Measurements from ENCODE around the gene APLN. TPM values are rescaled to one million over a fixed set of nuclear protein-coding genes. Genes with fewer than 3 reads are reported as not detected.

The APLN gene
- total RNA-seq, 4 donors from 2014 or later = 0.20 to 0.22 TPM; not detected in 2

- Histone ChIP-seq H3K4me3 (replicated peaks in 1 of 3) (no peak overlapping the region), H3K4me1 (peaks cover 0 to 3% of the 10 kb centered on the region in 2 donors), H3K9me3 (no peaks in the 10 kb centered on the region), H3K27ac (no peak overlapping the region), H3K36me3 (no peaks in the 10 kb centered on the region), H3K27me3 (no peaks in the 10 kb centered on the region)
- no peak for TF ChIP-seq CTCF (IDR thresholded peaks at IDR 0.05)
- no peak for TF ChIP-seq POLR2A (IDR thresholded peaks at IDR 0.05)
- 88 to 90% methylated on average over 7 of the region's 9 CpGs for WGBS, 2 donors
- intact Hi-C loops (cut with DNase I) = no loop called here
- DNase-seq = no peak
These were observed 42.6 kb upstream of the APLN start for GRCh38 chrX:129697204-129697829.

- H3K4me3 ChIP-seq (replicated peaks in 1 of 3) = no peak overlapping the region
- WGBS, 2 donors = 78 to 79% methylated on average over 8 of the region's 8 CpGs
- intact Hi-C loops (cut with DNase I) = no loop called here
- no peak overlapping the region for H3K27ac ChIP-seq
- H3K27me3 ChIP-seq = no peaks in the 10 kb centered on the region
- no peak for TF ChIP-seq POLR2A (IDR thresholded peaks at IDR 0.05)
- no peak for TF ChIP-seq CTCF (IDR thresholded peaks at IDR 0.05)
- no peaks in the 10 kb centered on the region for H3K9me3 ChIP-seq
- peaks cover 0 to 3% of the 10 kb centered on the region in 2 donors for H3K4me1 ChIP-seq
- H3K36me3 ChIP-seq = no peaks in the 10 kb centered on the region
- no peak for DNase-seq
These were observed 41.9 kb upstream of the APLN start for GRCh38 chrX:129696463-129697155.

GRCh38 chrX:129695937-129696336 is 41.2 kb upstream of the APLN start:
- H3K9me3 ChIP-seq = no peaks in the 10 kb centered on the region
- DNase-seq = no peak
- no peaks in the 10 kb centered on the region for H3K36me3 ChIP-seq
- no peak overlapping the region for H3K4me3 ChIP-seq (replicated peaks in 1 of 3)
- TF ChIP-seq CTCF (IDR thresholded peaks at IDR 0.05) (no peak), POLR2A (IDR thresholded peaks at IDR 0.05) (no peak)
- H3K27me3 ChIP-seq = no peaks in the 10 kb centered on the region
- intact Hi-C loops (cut with DNase I) = no loop called here
- no peaks in the 10 kb centered on the region for H3K4me1 ChIP-seq
- 90 to 91% methylated on average over 8 of the region's 8 CpGs for WGBS, 2 donors
- no peak overlapping the region for H3K27ac ChIP-seq

- TF ChIP-seq POLR2A (IDR thresholded peaks at IDR 0.05) (no peak), CTCF (IDR thresholded peaks at IDR 0.05) (no peak)
- H3K4me3 ChIP-seq (replicated peaks in 1 of 3) = no peak overlapping the region
- 89 to 93% methylated on average over 6 of the region's 6 CpGs for WGBS, 2 donors
- no peak overlapping the region for H3K27ac ChIP-seq
- no peak for DNase-seq
- no peaks in the 10 kb centered on the region for H3K36me3 ChIP-seq
- intact Hi-C loops (cut with DNase I) = no loop called here
- H3K4me1 ChIP-seq = no peaks in the 10 kb centered on the region
- no peaks in the 10 kb centered on the region for H3K9me3 ChIP-seq
- no peaks in the 10 kb centered on the region for H3K27me3 ChIP-seq
These were observed 40.8 kb upstream of the APLN start for GRCh38 chrX:129695535-129695934.

- Histone ChIP-seq H3K36me3 (no peaks in the 10 kb centered on the region), H3K27ac (no peak overlapping the region), H3K4me3 (replicated peaks in 1 of 3) (no peak overlapping the region), H3K27me3 (no peaks in the 10 kb centered on the region), H3K9me3 (no peaks in the 10 kb centered on the region), H3K4me1 (no peaks in the 10 kb centered on the region)
- intact Hi-C loops (cut with DNase I) = no loop called here
- 96 to 98% methylated on average over 5 of the region's 5 CpGs for WGBS, 2 donors
- TF ChIP-seq POLR2A (IDR thresholded peaks at IDR 0.05) (no peak), CTCF (IDR thresholded peaks at IDR 0.05) (no peak)
- no peak for DNase-seq
These were observed 40.0 kb upstream of the APLN start for GRCh38 chrX:129694805-129695204.

Measured in thyroid gland (tissue), 4 donors.